ENCODE data around the gene LPIN2. TPM values are rescaled to one million over a fixed set of nuclear protein-coding genes. Genes with fewer than 3 reads are reported as not detected.
A peak's percentile ranks its signal among the peaks of the same experiment; 100 is the strongest.

Gene LPIN2
- total RNA-seq (10 to 100 TPM in 5 of 6 donors, 1 to 10 TPM in 1; 9.9 to 23.0 (median 13.7) TPM), polyA plus RNA-seq (1 to 10 TPM; 5.1 to 8.2 TPM)

- H3K36me3 ChIP-seq = no peaks in the 10 kb centered on the region
- no peak for TF ChIP-seq CTCF (IDR thresholded peaks at IDR 0.05)
- peak within 1 kb of the TSS; percentile 67 to 94 (median 88) for H3K4me3 ChIP-seq
- peak; percentile 82 to 92 (median 88) for ATAC-seq
- DNase-seq = peak; percentile 96 to 100 (median 99)
- no peaks in the 10 kb centered on the region for H3K27me3 ChIP-seq
- H3K9me3 ChIP-seq = no peaks in the 10 kb centered on the region
- peaks cover 0 to 4% (median 0%) of the 10 kb centered on the region in 3 donors for H3K4me1 ChIP-seq
- WGBS, 2 donors = 0 to 1% methylated on average over 55 to 78 of the region's 78 CpGs
- peak; percentile 13 for FAIRE-seq
- peak within 1 kb of the TSS; percentile 69 to 97 (median 92) for H3K27ac ChIP-seq
- intact Hi-C loops (cut with DNase I) = no loop called here
Measured at GRCh38 chr18:3013024-3013804, at the start of gene LPIN2. Gene LPIN2, minus strand, starts transcription at chr18:3013144. Its CDS starts 52,304 bp downstream, at chr18:2960840.

GRCh38 chr18:3061581-3062312 lies 48.8 kb upstream of the LPIN2 start:
- FAIRE-seq = no peak
- H3K27ac ChIP-seq = no peak overlapping the region
- intact Hi-C loops (cut with DNase I) = no loop called here

GRCh38 chr18:3060667-3061580 lies 48.0 kb upstream of the LPIN2 start:
- Histone ChIP-seq H3K4me3 (no peak overlapping the region), H3K27me3 (no peaks in the 10 kb centered on the region), H3K4me1 (no peaks in the 10 kb centered on the region), H3K27ac (no peak overlapping the region), H3K36me3 (no peaks in the 10 kb centered on the region), H3K9me3 (no peaks in the 10 kb centered on the region)
- FAIRE-seq = no peak
- no peak for TF ChIP-seq CTCF (IDR thresholded peaks at IDR 0.05)
- intact Hi-C loops (cut with DNase I) = no loop called here
- WGBS, 2 donors = 87 to 92% methylated on average over 15 of the region's 15 CpGs
- no peak for ATAC-seq
- no peak for DNase-seq

More at GRCh38 chr18:3061581-3062312, 48.8 kb upstream of the LPIN2 start:
- WGBS, 2 donors = 88 to 91% methylated on average over 11 of the region's 11 CpGs
- Histone ChIP-seq H3K36me3 (peaks cover 0 to 5% (median 0%) of the 10 kb centered on the region in 3 donors), H3K4me1 (no peaks in the 10 kb centered on the region), H3K4me3 (no peak overlapping the region), H3K27me3 (no peaks in the 10 kb centered on the region), H3K9me3 (no peaks in the 10 kb centered on the region)
- DNase-seq (no peak), ATAC-seq (no peak)
- no peak for TF ChIP-seq CTCF (IDR thresholded peaks at IDR 0.05)

GRCh38 chr18:3059272-3059671 lies 46.3 kb upstream of the LPIN2 start:
- ATAC-seq (no peak), DNase-seq (no peak), FAIRE-seq (peak; percentile 20)
- Histone ChIP-seq H3K4me1 (no peaks in the 10 kb centered on the region), H3K27ac (peak overlapping the region in 1 of 4 donors; percentile 11), H3K4me3 (no peak overlapping the region), H3K9me3 (no peaks in the 10 kb centered on the region), H3K27me3 (no peaks in the 10 kb centered on the region), H3K36me3 (no peaks in the 10 kb centered on the region)
- 65 to 66% methylated on average over 3 of the region's 3 CpGs for WGBS, 2 donors
- intact Hi-C loops (cut with DNase I) = no loop called here
- TF ChIP-seq CTCF (IDR thresholded peaks at IDR 0.05) = no peak
